IMR-90 (cell line): ENCODE data around the gene PSKH1. TPM values are rescaled to one million over a fixed set of nuclear protein-coding genes. Genes with fewer than 3 reads are reported as not detected.

ENCODE experiments used
- ATAC-seq: fragments of 200-7000 bp; cut with Tn5 transposase; 2 replicates; pipeline ENCODE4 v1.9.1; 2020; ENCODE audit warnings: low read depth, mild to moderate bottlenecking, moderate library complexity
- BruUV-seq: library from RNA; stranded (reverse); fragments of 400-500 nt; replicated peaks from 2 replicates; lab custom pipeline; 2021; lab: Mats Ljungman, UMichigan
- CTCF ChIA-PET: fragments of 300-600 bp; formaldehyde crosslinking; extraction: SDS; loops from one replicate; lab custom pipeline; 2021; ENCODE audit warnings: antibody characterized with exemption; lab: Yijun Ruan, JAX
- POLR2A ChIA-PET: fragments of 300-600 bp; sonication (Branson Sonifier 250); formaldehyde crosslinking; loops from one replicate; lab custom pipeline; 2022; ENCODE audit warnings: antibody characterized with exemption; ENCODE audit not compliant: unreplicated experiment; lab: Charles Lee
- DNase-seq: peaks from one replicate; pipeline ENCODE4 v3.0.0; 2013
- H2AFZ ChIP-seq: replicated peaks from 2 replicates; pipeline ENCODE3; 2013; ENCODE audit warnings: low read length, mild to moderate bottlenecking; ENCODE audit not compliant: poor library complexity
- H2AK5ac ChIP-seq: 2 replicates; pipeline ENCODE4 v1.6.1; 2013; ENCODE audit warnings: low read depth, low read length, inconsistent platforms
- H2AK9ac ChIP-seq: replicated peaks from 2 replicates; pipeline ENCODE3; 2013; ENCODE audit warnings: mild to moderate bottlenecking, low read depth, low read length, moderate library complexity; ENCODE audit not compliant: poor library complexity
- H2BK120ac ChIP-seq: 2 replicates; pipeline ENCODE4 v1.6.1; 2013; ENCODE audit warnings: low read depth, low read length, inconsistent platforms
- H2BK15ac ChIP-seq: 3 replicates; pipeline ENCODE4 v1.6.1; 2013; ENCODE audit warnings: low read depth, low read length, inconsistent platforms
- H2BK20ac ChIP-seq: 2 replicates; pipeline ENCODE4 v1.6.1; 2013; ENCODE audit warnings: low read depth, mild to moderate bottlenecking, inconsistent platforms, low read length, moderate library complexity
- H2BK5ac ChIP-seq: 2 replicates; pipeline ENCODE4 v1.6.1; 2013; ENCODE audit warnings: mild to moderate bottlenecking, low read depth, low read length, inconsistent platforms; ENCODE audit not compliant: poor library complexity, severe bottlenecking
- H3K14ac ChIP-seq: replicated peaks from 2 replicates; pipeline ENCODE4 v1.6.1; 2013; ENCODE audit warnings: low read depth, low read length, inconsistent platforms
- H3K18ac ChIP-seq: 2 replicates; pipeline ENCODE4 v1.6.1; 2013; ENCODE audit warnings: low read depth, low read length, control low read depth
- H3K23ac ChIP-seq: 2 replicates; pipeline ENCODE4 v1.6.1; 2013; ENCODE audit warnings: low read depth, low read length, inconsistent platforms
- H3K27ac ChIP-seq: 2 replicates; pipeline ENCODE4 v1.5.1; 2013; ENCODE audit warnings: mild to moderate bottlenecking, control low read depth, low read length; ENCODE audit not compliant: insufficient read depth
- H3K27me3 ChIP-seq: 2 replicates; pipeline ENCODE4 v1.6.1; 2013; ENCODE audit warnings: low read length; ENCODE audit not compliant: control insufficient read depth, insufficient read depth
- H3K36me3 ChIP-seq: 2 replicates; pipeline ENCODE4 v1.6.1; 2013; ENCODE audit warnings: low read length, mixed read lengths; ENCODE audit not compliant: control insufficient read depth, insufficient read depth
- H3K4ac ChIP-seq: 2 replicates; pipeline ENCODE4 v1.6.1; 2013; ENCODE audit warnings: low read depth, low read length, inconsistent platforms
- H3K4me1 ChIP-seq: 2 replicates; pipeline ENCODE4 v1.6.1; 2013; ENCODE audit warnings: low read length, mixed read lengths; ENCODE audit not compliant: control insufficient read depth, insufficient read depth
- H3K4me2 ChIP-seq: 2 replicates; pipeline ENCODE4 v1.6.1; 2013; ENCODE audit warnings: low read depth, mild to moderate bottlenecking, control low read depth, low read length, moderate library complexity
- H3K4me3 ChIP-seq: 2 replicates; pipeline ENCODE4 v1.5.1; 2013; ENCODE audit warnings: low read depth, mild to moderate bottlenecking, control low read depth, low read length, moderate library complexity; ENCODE audit not compliant: insufficient read depth
- H3K56ac ChIP-seq: 2 replicates; pipeline ENCODE4 v1.6.1; 2013; ENCODE audit warnings: low read length, inconsistent platforms; ENCODE audit not compliant: insufficient read depth; ENCODE audit errors: extremely low read depth
- H3K79me1 ChIP-seq, 2 experiments: 2 replicates each; pipeline ENCODE4 v1.6.1; 2013; ENCODE audit warnings: low read length in 2 of 2, inconsistent platforms in 1 of 2, low read depth in 1 of 2
- H3K9ac ChIP-seq: 2 replicates; pipeline ENCODE4 v1.6.1; 2013; ENCODE audit warnings: low read depth, low read length, control low read depth
- H3K9me1 ChIP-seq: 2 replicates; pipeline ENCODE4 v1.6.1; 2013; ENCODE audit warnings: low read length, inconsistent platforms; ENCODE audit not compliant: insufficient read depth
- H3K9me3 ChIP-seq: 2 replicates; pipeline ENCODE4 v1.6.1; 2013; ENCODE audit warnings: low read length; ENCODE audit not compliant: control insufficient read depth, insufficient read depth
- H4K20me1 ChIP-seq: 2 replicates; pipeline ENCODE4 v1.6.1; 2013; ENCODE audit warnings: low read length, inconsistent platforms; ENCODE audit not compliant: insufficient read depth
- H4K5ac ChIP-seq: 2 replicates; pipeline ENCODE4 v1.6.1; 2013; ENCODE audit warnings: mild to moderate bottlenecking, low read depth, low read length, control low read depth
- H4K8ac ChIP-seq, 2 experiments: 2 replicates each; pipeline ENCODE4 v1.6.1; 2013; ENCODE audit warnings: low read depth in 2 of 2, low read length in 2 of 2, control low read depth in 1 of 2, inconsistent platforms in 1 of 2
- H4K91ac ChIP-seq: 2 replicates; pipeline ENCODE4 v1.6.1; 2013; ENCODE audit warnings: low read depth, low read length, inconsistent platforms; ENCODE audit not compliant: insufficient read depth
- BHLHE40 ChIP-seq: fragments of 150-350 bp; IDR thresholded peaks from 2 replicates; pipeline ENCODE4 v1.6.1; 2016; ENCODE audit warnings: mild to moderate bottlenecking, low read depth, low read length
- CEBPB ChIP-seq: IDR thresholded peaks from 2 replicates; pipeline ENCODE4 v1.6.1; 2012; ENCODE audit warnings: low read depth, low read length, improper control_type of control experiment
- CHD1 ChIP-seq: IDR thresholded peaks from 2 replicates; pipeline ENCODE4 v1.6.1; 2012; ENCODE audit warnings: low read depth, low read length, improper control_type of control experiment
- FOS ChIP-seq: fragments of 150-350 bp; IDR thresholded peaks from 2 replicates; pipeline ENCODE4 v1.6.1; 2016; ENCODE audit warnings: low read depth, low read length
- MAFK ChIP-seq: IDR thresholded peaks from 2 replicates; pipeline ENCODE4 v1.6.1; 2012; ENCODE audit warnings: low read depth, low read length, improper control_type of control experiment
- MAZ ChIP-seq: IDR thresholded peaks from 2 replicates; pipeline ENCODE4 v1.6.1; 2012; ENCODE audit warnings: low read depth, mild to moderate bottlenecking, low read length, improper control_type of control experiment, moderate library complexity, borderline replicate concordance
- MXI1 ChIP-seq: IDR thresholded peaks from 2 replicates; pipeline ENCODE4 v1.6.1; 2012; ENCODE audit warnings: low read depth, mild to moderate bottlenecking, low read length, moderate library complexity, borderline replicate concordance
- NFE2L2 ChIP-seq: fragments of 150-350 bp; IDR thresholded peaks from 2 replicates; pipeline ENCODE4 v1.6.1; 2016; ENCODE audit warnings: low read depth, mild to moderate bottlenecking, low read length
- POLR2A ChIP-seq: IDR thresholded peaks from 2 replicates; pipeline ENCODE4 v1.6.1; 2012; ENCODE audit warnings: mild to moderate bottlenecking, low read depth, low read length
- RAD21 ChIP-seq: IDR thresholded peaks from 2 replicates; pipeline ENCODE4 v1.6.1; 2012; ENCODE audit warnings: low read length, improper control_type of control experiment
- RCOR1 ChIP-seq: IDR thresholded peaks from 2 replicates; pipeline ENCODE4 v1.6.1; 2012; ENCODE audit warnings: mild to moderate bottlenecking, low read length, improper control_type of control experiment; ENCODE audit not compliant: insufficient replicate concordance
- RFX5 ChIP-seq: IDR thresholded peaks from 2 replicates; pipeline ENCODE4 v1.8.0; 2012; ENCODE audit warnings: low read depth, mild to moderate bottlenecking, low read length, moderate library complexity
- SMC3 ChIP-seq: fragments of 150-350 bp; IDR thresholded peaks from 2 replicates; pipeline ENCODE4 v1.6.1; 2016; ENCODE audit warnings: low read depth, mild to moderate bottlenecking, antibody characterized with exemption, low read length, moderate library complexity
- USF2 ChIP-seq: fragments of 150-350 bp; IDR thresholded peaks from 2 replicates; pipeline ENCODE4 v1.6.1; 2017; ENCODE audit warnings: mild to moderate bottlenecking, antibody characterized with exemption, low read length, low read depth
- WGBS, 2 experiments: methylation state at CpG; one replicate each; pipeline versions ENCODE4 v1.1.5 to v1.1.7; 2013; ENCODE audit warnings: missing lambda C conversion rate in 2 of 2; ENCODE audit not compliant: insufficient read length in 1 of 2; ENCODE audit errors: extremely low coverage in 2 of 2; 5-methylcytosine and 5-hydroxymethylcytosine counted together
- dilution Hi-C: fragments of 300-500 bp; cut with HindIII; formaldehyde crosslinking; loops from one replicate; pipeline ENCODE4 v1.14.3; 2018; ENCODE audit warnings: low sequenced_read_pairs; ENCODE audit not compliant: unreplicated experiment
- in situ Hi-C: fragments of 300-500 bp; cut with MboI; formaldehyde crosslinking; loops from 3 replicates; pipeline ENCODE4 v1.14.3; 2019; ENCODE audit warnings: low sequenced_read_pairs, inconsistent platforms, mixed read lengths
- intact Hi-C: fragments of 100-400 bp; cut with micrococcal nuclease; formaldehyde crosslinking; loops from 2 replicates; pipeline ENCODE4 v1.10.0; 2022
- polyA plus RNA-seq, 3 experiments: library from polyadenylated mRNA; depleted of rRNA; stranded (reverse); fragments of >200 nt; gene quantifications; 2 replicates each; pipeline ENCODE4 v1.2.3, GENCODE V29; 2012; ENCODE audit warnings: low replicate concordance in 1 of 3
- total RNA-seq: library from RNA; depleted of rRNA; stranded (reverse); fragments of >200 nt; gene quantifications from 2 replicates; pipeline ENCODE4 v1.2.3, GENCODE V29; 2012
- TF ChIP-seq, protein P1 (sequence below): conservative IDR thresholded peaks from 2 replicates; pipeline ENCODE4 v1.5.1; 2012; ENCODE audit warnings: mild to moderate bottlenecking, low read depth, low read length, improper control_type of control experiment
- TF ChIP-seq, protein P2 (sequence below): fragments of 150-350 bp; IDR thresholded peaks from 2 replicates; pipeline ENCODE4 v1.6.1; 2016; ENCODE audit warnings: low read depth, mild to moderate bottlenecking, low read length, moderate library complexity, borderline replicate concordance

Gene PSKH1
- total and polyA plus RNA-seq, 2 of the 4 experiments (the other 2 are of a cell fraction), result 11.5 to 26.7 TPM

DNA sequence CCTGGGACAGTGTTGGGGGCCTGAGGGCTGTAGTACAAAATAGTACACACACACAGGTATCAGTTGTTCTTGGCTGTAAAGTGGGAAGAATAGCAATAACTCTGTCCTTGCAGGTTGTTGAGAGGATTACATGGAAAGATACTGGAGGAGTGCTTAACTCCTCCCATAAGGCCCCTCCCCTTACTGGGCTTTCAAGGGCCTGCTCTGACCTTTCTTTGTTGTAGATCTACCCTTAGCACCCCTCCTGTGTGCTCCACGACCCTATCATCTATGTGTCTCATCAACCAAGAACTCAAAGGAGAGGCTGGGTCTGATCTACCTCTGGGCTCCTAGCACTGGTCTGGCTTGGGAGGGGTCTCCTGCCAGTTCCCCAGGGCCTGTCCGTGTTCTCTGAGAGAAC is 28.5 kb upstream of the PSKH1 start:
- ATAC-seq, result no peak

More for the DNA sequence above, 28.5 kb upstream of the PSKH1 start:
- peaks cover 49% of the 10 kb centered on the region for H3K9me1 ChIP-seq
- no peak overlapping the region for H3K9ac ChIP-seq
- no peak overlapping the region for H2BK20ac ChIP-seq
- H4K8ac ChIP-seq, result no peak overlapping the region
- peaks cover 58 to 69% of the 10 kb centered on the region in 2 experiments for H3K79me1 ChIP-seq
- dilution Hi-C loops (no loop called here), intact Hi-C loops (loop anchor here (2.0 kb wide), 1 partner anchor 48 kb away; no protein-coding TSS in a partner anchor), in situ Hi-C loops (no loop called here)
- POLR2A ChIA-PET, result no interaction called here
- no peaks in the 10 kb centered on the region for H3K27me3 ChIP-seq
- peaks cover 36% of the 10 kb centered on the region for H3K36me3 ChIP-seq
- no peak overlapping the region for H3K4me2 ChIP-seq
- H3K56ac ChIP-seq, result no peak overlapping the region
- DNase-seq, result no peak
- no peak overlapping the region for H2BK120ac ChIP-seq
- H3K9me3 ChIP-seq, result no peaks in the 10 kb centered on the region
- peaks cover 65% of the 10 kb centered on the region for H4K20me1 ChIP-seq
- H3K18ac ChIP-seq, result no peak overlapping the region
- no peak overlapping the region for H3K4me3 ChIP-seq
- CTCF ChIA-PET, result interaction anchor here (1.4 kb wide), 1 partner anchor 49 kb away, joined by 5 read pairs; no protein-coding TSS in a partner anchor
- no peak overlapping the region for H2BK15ac ChIP-seq
- H3K27ac ChIP-seq, result no peak overlapping the region
- no peak overlapping the region for H3K23ac ChIP-seq
- H4K91ac ChIP-seq, result no peak overlapping the region
- no peak overlapping the region for H2AFZ ChIP-seq
- no peak overlapping the region for H3K4ac ChIP-seq
- H3K4me1 ChIP-seq, result peaks cover 20% of the 10 kb centered on the region
- H2AK5ac ChIP-seq, result no peak overlapping the region
- BruUV-seq, result no TSS peak
- H2BK5ac ChIP-seq, result no peak overlapping the region
- no peak for TF ChIP-seq USF2
- TF ChIP-seq, protein P1, sequence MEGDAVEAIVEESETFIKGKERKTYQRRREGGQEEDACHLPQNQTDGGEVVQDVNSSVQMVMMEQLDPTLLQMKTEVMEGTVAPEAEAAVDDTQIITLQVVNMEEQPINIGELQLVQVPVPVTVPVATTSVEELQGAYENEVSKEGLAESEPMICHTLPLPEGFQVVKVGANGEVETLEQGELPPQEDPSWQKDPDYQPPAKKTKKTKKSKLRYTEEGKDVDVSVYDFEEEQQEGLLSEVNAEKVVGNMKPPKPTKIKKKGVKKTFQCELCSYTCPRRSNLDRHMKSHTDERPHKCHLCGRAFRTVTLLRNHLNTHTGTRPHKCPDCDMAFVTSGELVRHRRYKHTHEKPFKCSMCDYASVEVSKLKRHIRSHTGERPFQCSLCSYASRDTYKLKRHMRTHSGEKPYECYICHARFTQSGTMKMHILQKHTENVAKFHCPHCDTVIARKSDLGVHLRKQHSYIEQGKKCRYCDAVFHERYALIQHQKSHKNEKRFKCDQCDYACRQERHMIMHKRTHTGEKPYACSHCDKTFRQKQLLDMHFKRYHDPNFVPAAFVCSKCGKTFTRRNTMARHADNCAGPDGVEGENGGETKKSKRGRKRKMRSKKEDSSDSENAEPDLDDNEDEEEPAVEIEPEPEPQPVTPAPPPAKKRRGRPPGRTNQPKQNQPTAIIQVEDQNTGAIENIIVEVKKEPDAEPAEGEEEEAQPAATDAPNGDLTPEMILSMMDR, result no peak
- no peak for TF ChIP-seq POLR2A
- no peak for TF ChIP-seq SMC3
- TF ChIP-seq MAZ, result no peak
- no peak for TF ChIP-seq CHD1
- TF ChIP-seq BHLHE40, result no peak
- TF ChIP-seq FOS, result no peak
- TF ChIP-seq RCOR1, result no peak
- no peak for TF ChIP-seq MAFK
- TF ChIP-seq NFE2L2, result no peak
- TF ChIP-seq RAD21, result no peak
- TF ChIP-seq, protein P2, sequence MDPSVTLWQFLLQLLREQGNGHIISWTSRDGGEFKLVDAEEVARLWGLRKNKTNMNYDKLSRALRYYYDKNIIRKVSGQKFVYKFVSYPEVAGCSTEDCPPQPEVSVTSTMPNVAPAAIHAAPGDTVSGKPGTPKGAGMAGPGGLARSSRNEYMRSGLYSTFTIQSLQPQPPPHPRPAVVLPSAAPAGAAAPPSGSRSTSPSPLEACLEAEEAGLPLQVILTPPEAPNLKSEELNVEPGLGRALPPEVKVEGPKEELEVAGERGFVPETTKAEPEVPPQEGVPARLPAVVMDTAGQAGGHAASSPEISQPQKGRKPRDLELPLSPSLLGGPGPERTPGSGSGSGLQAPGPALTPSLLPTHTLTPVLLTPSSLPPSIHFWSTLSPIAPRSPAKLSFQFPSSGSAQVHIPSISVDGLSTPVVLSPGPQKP, result no peak
- TF ChIP-seq RFX5, result no peak
- no peak for TF ChIP-seq MXI1
- no peak for TF ChIP-seq CEBPB
- no CpG with 5 or more reads among the region's 2 CpGs for WGBS, 2 experiments
- no peak overlapping the region for H3K14ac ChIP-seq
- H2AK9ac ChIP-seq, result no peak overlapping the region
- H4K5ac ChIP-seq, result no peak overlapping the region
